K562 (cell line): ENCODE results near the gene TIMM44. TPM values are rescaled to one million over a fixed set of nuclear protein-coding genes. Genes with fewer than 3 reads are reported as not detected.

Experiments
- BMI1 ChIP-seq: fragments of 150-350 bp; IDR thresholded peaks from 2 replicates; pipeline ENCODE4 v1.6.1; 2014; ENCODE audit warnings: low read length
- CTBP1 ChIP-seq: fragments of 450-650 bp; IDR thresholded peaks from 2 replicates; pipeline ENCODE4 v1.6.1; 2016; ENCODE audit warnings: borderline replicate concordance
- DACH1 ChIP-seq: fragments of 450-650 bp; IDR thresholded peaks from 2 replicates; pipeline ENCODE4 v1.6.1; 2018; ENCODE audit not compliant: partially characterized antibody
- ETS1 ChIP-seq: conservative IDR thresholded peaks from 2 replicates; pipeline ENCODE4 v1.6.1; 2011; ENCODE audit warnings: low read depth, mild to moderate bottlenecking, low read length; ENCODE audit not compliant: control insufficient read depth
- NCOA4 ChIP-seq: fragments of 450-650 bp; IDR thresholded peaks from 2 replicates; pipeline ENCODE4 v1.6.1; 2018; ENCODE audit warnings: mild to moderate bottlenecking; ENCODE audit not compliant: partially characterized antibody
- NFRKB ChIP-seq: fragments of 450-650 bp; IDR thresholded peaks from 2 replicates; pipeline ENCODE4 v1.6.1; 2016; ENCODE audit warnings: low read depth
- NR2C2 ChIP-seq, 2 experiments: fragments of 200-800 bp in 1 of 2; sonication (Bioruptor generic) in 1 of 2; sonication (generic) in 1 of 2; formaldehyde crosslinking in 1 of 2; IDR thresholded peaks; 2 replicates each; pipeline versions ENCODE4 v1.6.1 to v1.8.0; 2016 to 2022; ENCODE audit warnings: mild to moderate bottlenecking in 1 of 2, missing compliant biosample characterization in 1 of 2, missing genetic modification characterization in 1 of 2, missing genetic modification reagents in 1 of 2
- ZFP91 ChIP-seq: sonication (generic); formaldehyde crosslinking; IDR thresholded peaks from 2 replicates; pipeline ENCODE4 v1.8.0; 2022; ENCODE audit warnings: mild to moderate bottlenecking, missing genetic modification reagents
- ZNF263 ChIP-seq: sonication (generic); formaldehyde crosslinking; IDR thresholded peaks from 2 replicates; pipeline ENCODE4 v1.8.0; 2022; ENCODE audit warnings: mild to moderate bottlenecking, missing genetic modification reagents, borderline replicate concordance
- ZNF384 ChIP-seq: IDR thresholded peaks from 2 replicates; pipeline ENCODE4 v1.6.1; 2012; ENCODE audit warnings: low read depth, low read length, improper control_type of control experiment
- ZNF518B ChIP-seq: fragments of 250-450 bp; sonication (Bioruptor Pico); IDR thresholded peaks from 2 replicates; pipeline ENCODE4 v1.5.0; 2021; ENCODE audit warnings: mild to moderate bottlenecking, moderate library complexity
- ZNF766 ChIP-seq: fragments of 200-800 bp; sonication (Bioruptor generic); conservative IDR thresholded peaks from 2 replicates; pipeline ENCODE4 v1.6.1; 2016; ENCODE audit warnings: missing genetic modification characterization, missing compliant biosample characterization
- polyA plus RNA-seq, 8 experiments: library from polyadenylated mRNA; depleted of rRNA in 4 of 8; stranded (reverse) in 5 of 8; unstranded in 3 of 8; fragments of >200 nt; fragmentation: Nextera tagmentation in 2 of 8; fragmentation: Illumina TruSeq in 1 of 8; extraction: Ambion mirVana in 2 of 8; extraction: Trizol in 1 of 8; gene quantifications; 2 replicates each; pipeline versions ENCODE4 v1.2.1 to v1.2.3, GENCODE V29; 2011 to 2014; ENCODE audit warnings: inconsistent platforms in 1 of 8, missing spikeins in 1 of 8
- total RNA-seq, 7 experiments: library from RNA; depleted of rRNA in 6 of 7; stranded (reverse); fragments of >200 nt in 6 of 7; fragmentation: Illumina TruSeq in 2 of 7; extraction: Trizol in 2 of 7; gene quantifications; 2 replicates each; pipeline versions ENCODE4 v1.2.1 to v1.2.3, GENCODE V29; 2011 to 2021; ENCODE audit warnings: low replicate concordance in 1 of 7
- TF ChIP-seq, protein P1 (sequence below): fragments of 250-450 bp; sonication (Bioruptor Pico); IDR thresholded peaks from 2 replicates; pipeline ENCODE4 v1.4.0; 2020; ENCODE audit warnings: borderline replicate concordance
- TF ChIP-seq, protein P2 (sequence below): fragments of 450-650 bp; formaldehyde crosslinking; IDR thresholded peaks from 2 replicates; pipeline ENCODE4 v1.4.0; 2022; ENCODE audit warnings: mild to moderate bottlenecking, moderate library complexity
- TF ChIP-seq, protein P3 (sequence below): fragments of 250-450 bp; sonication (Bioruptor Pico); IDR thresholded peaks from 2 replicates; pipeline ENCODE4 v1.8.0; 2022; ENCODE audit warnings: inconsistent platforms, mild to moderate bottlenecking, moderate library complexity, borderline replicate concordance

TIMM44 gene
- total and polyA plus RNA-seq, 9 of the 15 experiments (the other 6 are each of a cell fraction or from before 2014, with no cell fraction given) = 10.3 to 231 (median 89.3) TPM

GRCh38 chr19:7943444-7944176, at the start of gene TIMM44 (continued):
- TF ChIP-seq, protein P1, sequence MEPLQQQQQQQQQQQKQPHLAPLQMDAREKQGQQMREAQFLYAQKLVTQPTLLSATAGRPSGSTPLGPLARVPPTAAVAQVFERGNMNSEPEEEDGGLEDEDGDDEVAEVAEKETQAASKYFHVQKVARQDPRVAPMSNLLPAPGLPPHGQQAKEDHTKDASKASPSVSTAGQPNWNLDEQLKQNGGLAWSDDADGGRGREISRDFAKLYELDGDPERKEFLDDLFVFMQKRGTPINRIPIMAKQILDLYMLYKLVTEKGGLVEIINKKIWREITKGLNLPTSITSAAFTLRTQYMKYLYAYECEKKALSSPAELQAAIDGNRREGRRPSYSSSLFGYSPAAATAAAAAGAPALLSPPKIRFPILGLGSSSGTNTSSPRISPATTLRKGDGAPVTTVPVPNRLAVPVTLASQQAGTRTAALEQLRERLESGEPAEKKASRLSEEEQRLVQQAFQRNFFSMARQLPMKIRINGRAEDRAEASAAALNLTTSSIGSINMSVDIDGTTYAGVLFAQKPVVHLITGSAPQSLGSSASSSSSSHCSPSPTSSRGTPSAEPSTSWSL = 0 out of 2 replicates have a peak, but pooled peaks have one; percentile 21
- peak; percentile 77 for TF ChIP-seq NFRKB
- TF ChIP-seq ZNF384 = no peak
- no peak for TF ChIP-seq NCOA4
- no peak for TF ChIP-seq BMI1
- no peak for TF ChIP-seq ZNF766 (CRISPR knock-in tag)
- TF ChIP-seq CTBP1 = peak; percentile 88
- TF ChIP-seq DACH1 = no peak
- TF ChIP-seq, protein P2, sequence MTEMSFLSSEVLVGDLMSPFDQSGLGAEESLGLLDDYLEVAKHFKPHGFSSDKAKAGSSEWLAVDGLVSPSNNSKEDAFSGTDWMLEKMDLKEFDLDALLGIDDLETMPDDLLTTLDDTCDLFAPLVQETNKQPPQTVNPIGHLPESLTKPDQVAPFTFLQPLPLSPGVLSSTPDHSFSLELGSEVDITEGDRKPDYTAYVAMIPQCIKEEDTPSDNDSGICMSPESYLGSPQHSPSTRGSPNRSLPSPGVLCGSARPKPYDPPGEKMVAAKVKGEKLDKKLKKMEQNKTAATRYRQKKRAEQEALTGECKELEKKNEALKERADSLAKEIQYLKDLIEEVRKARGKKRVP (CRISPR knock-in tag) = peak; percentile 97
- TF ChIP-seq, protein P3, sequence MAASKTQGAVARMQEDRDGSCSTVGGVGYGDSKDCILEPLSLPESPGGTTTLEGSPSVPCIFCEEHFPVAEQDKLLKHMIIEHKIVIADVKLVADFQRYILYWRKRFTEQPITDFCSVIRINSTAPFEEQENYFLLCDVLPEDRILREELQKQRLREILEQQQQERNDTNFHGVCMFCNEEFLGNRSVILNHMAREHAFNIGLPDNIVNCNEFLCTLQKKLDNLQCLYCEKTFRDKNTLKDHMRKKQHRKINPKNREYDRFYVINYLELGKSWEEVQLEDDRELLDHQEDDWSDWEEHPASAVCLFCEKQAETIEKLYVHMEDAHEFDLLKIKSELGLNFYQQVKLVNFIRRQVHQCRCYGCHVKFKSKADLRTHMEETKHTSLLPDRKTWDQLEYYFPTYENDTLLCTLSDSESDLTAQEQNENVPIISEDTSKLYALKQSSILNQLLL (CRISPR knock-in tag) = no peak
- TF ChIP-seq ZNF518B (CRISPR knock-in tag) = no peak
- TF ChIP-seq ETS1 = peak; percentile 53; the same call in 1 of the 2 replicates
- 0 out of 2 replicates have a peak, but pooled peaks have one; percentile 32 for TF ChIP-seq NR2C2 (CRISPR knock-in tag; IDR thresholded peaks at IDR 0.05)
- peak; percentile 95 for TF ChIP-seq NR2C2 (tag; IDR thresholded peaks at IDR 0.05)
- TF ChIP-seq ZFP91 (CRISPR knock-in tag) = no peak
- TF ChIP-seq ZNF263 (CRISPR knock-in tag) = peak; percentile 13; the same call in 1 of the 2 replicates
